GM19468 (cell line): ENCODE data around the gene BCAS3.
"Not testable (repeated sequence)": the region's sequence is repeated elsewhere in the genome, so short reads cannot be mapped to it uniquely, and the experiment has no call there.

Experiments
- ATAC-seq: cut with Tn5 transposase; IDR thresholded peaks from one replicate; pipeline ENCODE4 v1.9.1; 2021; ENCODE audit warnings: mild to moderate bottlenecking, moderate library complexity, moderate number of reproducible peaks; ENCODE audit not compliant: unreplicated experiment; ENCODE audit errors: extremely low read depth

BCAS3 gene

DNA sequence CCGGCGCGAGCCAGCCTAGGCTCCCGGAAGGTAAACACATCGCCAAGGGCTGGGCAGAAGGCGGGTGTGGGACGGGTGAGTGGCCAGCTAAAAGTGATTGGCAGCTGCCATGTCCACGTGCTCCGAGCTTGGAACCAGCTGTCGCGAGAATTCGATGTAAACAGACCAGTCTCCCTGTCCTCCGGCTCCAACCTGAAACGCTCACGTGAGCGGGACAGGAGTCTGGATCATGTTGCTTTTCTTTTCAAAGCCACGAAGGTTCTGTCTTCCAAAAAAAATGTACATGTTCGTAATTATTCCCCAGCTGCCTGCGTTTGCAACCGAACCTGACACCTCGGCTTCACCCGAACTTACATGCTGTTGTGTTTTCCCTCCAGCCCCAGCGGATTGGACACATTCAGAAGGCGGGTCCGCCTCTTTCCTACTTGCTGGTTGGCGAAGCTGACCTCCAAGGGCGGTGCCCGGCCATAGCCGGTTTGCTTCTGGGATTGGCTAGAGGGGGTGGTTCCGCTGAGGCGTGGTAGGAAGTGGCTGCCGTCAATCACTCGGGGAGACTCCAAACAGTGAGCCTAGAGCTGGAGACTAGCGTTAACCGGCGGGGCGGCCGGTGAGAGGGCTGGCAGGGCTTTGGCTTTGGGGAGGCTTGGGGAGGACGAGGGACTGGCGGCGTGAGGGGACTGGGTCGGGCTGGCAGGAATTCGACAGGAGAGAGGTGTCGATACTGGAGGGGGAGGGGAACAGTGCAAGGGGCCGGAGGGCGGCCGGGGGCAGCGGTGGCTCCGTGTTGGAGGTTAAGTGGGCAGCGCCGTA is at the start of gene BCAS3:
TSS of gene BCAS3 (plus strand) at position 544 of the 810 bp plus-strand sequence.
- ATAC-seq = peak; percentile 97

DNA sequence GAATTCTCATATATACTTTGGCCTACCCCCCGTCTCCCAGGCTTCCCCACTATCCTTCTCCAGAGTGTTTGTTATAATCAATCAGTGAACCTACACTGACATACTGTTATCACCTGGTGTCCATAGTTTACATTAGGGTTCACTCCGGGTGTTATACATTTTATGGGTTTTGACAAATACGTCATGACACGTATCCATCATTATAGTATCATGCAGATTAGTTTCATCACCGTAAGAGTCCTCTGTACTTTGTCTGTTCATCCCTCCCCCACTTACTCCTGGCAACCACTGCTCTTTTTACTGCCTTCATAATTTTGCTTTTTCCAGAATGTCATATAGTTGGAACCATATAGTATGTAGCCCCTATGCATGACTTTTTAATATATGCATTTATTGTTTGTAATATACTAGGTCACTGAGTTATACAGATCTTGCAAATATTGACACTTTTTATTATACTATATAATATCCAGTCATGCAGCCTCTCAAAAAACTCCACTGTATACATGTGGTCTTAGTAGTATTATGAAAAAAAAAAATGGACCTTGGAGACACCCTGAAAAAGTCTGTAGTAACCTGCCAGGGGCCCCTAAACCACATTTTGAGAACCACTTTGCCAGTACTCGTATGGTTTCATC is 49.3 kb upstream of the BCAS3 start:
- no peak for ATAC-seq

DNA sequence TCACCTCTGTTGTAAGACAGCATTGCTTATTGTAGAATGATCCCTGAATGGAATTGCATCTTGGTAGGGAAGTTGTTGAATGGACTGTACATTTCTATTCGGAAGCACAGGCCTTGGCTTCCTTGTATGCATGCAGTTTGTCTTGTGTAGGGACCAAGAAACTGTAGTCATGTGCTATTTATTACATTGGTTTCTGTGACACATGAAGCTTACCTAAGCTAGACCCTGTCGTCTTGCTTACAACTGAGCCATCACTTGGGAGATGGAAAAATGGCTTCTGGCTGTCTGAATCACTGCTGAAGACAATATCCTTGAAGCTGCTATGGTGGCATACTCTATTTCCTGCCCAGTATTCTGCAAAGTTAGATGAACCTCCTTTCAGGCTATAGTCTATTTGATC is 48.5 kb upstream of the BCAS3 start:
- no peak for ATAC-seq

DNA sequence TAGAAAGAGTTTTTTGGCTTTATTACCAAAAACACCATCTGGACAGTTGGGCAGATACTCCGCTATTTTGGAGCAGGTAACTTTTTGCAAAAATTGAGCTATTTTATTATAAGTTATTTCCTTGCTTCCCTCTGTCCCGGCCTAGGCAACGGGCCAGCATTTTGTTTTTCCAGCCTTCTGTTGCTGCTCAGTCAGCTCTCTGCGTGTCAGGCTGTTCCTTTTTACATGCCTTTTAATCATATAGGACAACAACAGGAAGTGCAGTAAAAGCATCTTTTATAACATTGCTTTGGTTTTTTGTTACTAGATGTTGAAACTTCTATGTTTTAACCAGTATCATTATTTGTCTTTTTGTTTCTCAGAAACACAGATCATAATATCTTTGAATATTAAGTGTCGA is 47.3 kb upstream of the BCAS3 start:
- no peak for ATAC-seq

DNA sequence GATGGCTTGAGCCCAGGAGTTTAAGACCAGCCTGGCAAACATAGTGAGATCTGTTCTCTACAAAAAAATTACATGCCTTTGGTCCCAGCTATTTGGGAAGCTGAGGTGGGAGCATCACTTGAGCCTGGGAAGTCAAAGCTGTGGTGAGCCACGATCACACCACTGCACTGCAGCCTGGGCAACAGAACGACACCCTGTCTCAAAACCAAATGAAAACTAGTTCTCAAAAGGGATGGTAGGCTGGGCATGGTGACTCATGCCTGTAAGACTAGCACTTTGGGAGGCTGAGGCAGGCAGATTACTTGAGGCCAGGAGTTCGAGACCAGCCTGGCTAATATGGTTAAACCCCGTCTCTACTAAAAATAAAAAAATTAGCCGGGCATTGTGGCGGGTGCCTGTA is 46.5 kb upstream of the BCAS3 start:
- no peak for ATAC-seq

DNA sequence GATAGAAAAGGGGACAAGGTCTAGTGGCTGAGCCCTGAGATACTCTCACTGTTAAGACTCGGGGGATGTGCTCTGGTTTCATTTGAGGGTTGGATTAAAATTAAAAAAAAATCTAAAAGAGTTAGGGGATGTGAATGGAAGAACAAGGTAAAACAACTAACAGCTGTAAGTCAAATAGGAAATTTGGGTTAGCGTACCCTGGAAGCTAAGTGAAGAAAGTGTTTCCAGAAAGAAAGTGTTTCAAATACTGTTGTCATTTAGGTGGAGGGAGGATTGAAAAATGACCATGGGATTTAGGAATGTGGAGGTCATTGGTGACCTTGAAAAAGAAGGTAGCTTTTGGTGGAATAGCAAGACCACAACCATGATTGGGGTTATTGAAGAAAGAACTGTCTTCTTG is 40.0 kb upstream of the BCAS3 start:
- ATAC-seq = no peak

DNA sequence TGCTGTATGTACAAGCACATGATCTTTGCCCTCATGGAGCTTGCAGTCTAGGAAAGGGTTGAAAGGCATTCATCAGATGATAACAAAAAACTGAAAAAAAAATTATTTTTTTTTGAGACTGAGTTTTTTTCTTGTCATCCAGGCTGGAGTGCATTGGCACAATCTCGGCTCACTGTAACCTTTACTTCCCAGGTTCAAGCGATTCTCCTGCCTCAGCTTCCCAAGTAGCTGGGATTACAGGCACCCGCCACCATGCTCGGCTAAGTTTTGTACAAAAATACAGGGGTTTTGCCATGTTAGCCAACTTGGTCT is 38.7 kb upstream of the BCAS3 start:
- ATAC-seq = no peak

DNA sequence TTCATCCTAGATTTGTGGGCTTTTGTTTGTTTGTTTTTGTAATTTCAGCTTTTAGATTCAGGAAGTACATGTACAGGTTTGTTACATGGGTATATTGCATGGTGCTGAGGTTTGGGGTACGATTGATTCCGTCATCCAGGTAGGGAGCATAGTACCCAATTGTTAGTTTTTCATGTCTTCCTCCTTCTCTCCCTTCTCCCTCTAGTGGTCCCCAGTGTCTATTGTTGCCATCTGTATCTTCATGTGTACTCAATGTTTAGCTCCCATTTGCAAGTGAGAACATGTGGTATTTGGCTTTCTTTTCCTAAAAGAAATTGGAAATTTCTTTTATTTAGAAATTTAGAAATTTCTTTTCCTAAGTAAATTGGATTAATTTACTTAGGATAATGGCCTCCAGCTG is 37.1 kb upstream of the BCAS3 start:
- ATAC-seq = no peak

DNA sequence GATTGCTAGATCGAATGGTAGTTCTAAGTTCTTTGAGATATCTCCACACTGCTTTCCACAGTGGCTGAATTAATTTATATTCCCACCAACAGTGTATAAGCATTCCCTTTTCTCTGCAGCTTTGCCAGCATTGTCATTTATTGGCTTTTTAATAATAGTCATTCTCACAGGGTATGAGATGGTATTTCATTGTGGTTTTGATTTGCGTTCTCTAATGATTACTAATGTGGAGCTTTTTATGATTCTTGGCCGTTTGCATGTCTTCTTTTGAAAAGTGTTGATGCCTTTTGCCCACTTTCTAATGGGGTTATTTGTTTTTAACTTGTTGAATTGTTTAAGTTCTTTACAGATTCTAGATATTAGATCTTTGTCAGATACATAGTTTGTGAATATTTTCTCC is 36.5 kb upstream of the BCAS3 start:
- no peak for ATAC-seq

DNA sequence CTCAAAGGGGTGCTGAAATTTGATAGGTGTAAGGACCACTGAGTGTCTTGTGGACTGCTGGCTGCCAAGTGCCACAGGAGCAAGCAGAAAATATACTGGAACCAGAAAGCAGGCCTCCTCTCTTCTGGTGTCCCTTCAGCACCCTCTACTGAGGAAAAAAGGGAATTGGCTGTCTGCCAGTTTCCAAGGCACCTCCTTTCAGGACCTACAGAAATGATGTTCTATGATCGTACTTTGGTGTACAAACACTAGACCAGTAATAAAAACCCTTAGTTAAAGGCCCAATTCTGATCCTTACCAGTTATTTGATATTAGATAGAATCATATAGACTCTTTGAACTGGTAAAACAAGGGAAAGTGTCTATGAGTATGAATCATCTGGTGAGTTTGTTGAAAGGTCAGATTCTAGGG is 35.8 kb upstream of the BCAS3 start:
- ATAC-seq = no peak

DNA sequence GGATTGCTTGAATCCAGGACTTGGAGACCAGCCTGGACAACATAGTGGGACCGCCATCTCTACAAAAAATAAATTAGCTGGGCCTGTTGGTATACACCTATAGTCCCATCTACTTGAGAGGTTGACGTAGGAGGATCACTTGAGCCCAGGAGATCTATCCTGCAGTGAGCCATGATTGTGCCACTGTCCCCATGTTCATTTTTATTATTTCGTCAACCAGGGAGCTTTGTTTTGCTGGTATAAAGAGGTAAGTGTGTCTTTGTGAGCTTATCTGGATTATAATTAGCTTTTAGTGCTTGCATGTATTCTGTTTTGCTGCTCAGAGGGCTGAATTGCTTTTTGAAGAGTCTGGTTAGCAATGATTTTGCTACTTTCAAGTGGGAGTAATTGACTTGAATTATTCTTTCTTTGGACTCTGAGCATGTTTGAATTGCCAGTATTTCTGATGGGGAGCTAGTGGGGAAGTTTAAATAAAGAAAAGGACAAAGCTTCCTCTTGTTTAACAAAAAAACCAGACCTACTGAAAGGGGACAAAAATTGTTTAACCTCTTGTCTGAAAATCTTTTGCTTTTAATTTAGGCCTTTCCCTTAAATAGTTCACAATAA is 31.6 kb upstream of the BCAS3 start:
- ATAC-seq = no peak

DNA sequence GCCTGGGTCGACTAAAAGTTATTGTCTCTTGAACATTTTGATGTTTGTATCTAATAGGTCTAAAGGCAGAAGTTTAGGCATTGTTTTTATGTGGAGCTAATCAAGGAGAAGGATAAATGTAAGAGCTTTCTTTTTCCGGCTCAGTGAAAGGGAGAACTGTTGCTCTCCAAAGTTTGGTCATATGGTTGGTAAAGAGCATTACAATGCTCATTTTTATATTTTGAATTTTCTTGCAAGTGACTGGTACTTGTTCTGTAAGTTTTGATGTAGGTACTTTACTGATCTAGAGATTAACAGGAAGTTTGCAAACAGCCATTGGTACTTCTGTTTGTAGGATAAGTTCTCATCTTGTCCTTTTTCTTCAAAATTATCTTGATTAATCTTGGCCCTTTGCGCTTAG is 30.9 kb upstream of the BCAS3 start:
- ATAC-seq = no peak

DNA sequence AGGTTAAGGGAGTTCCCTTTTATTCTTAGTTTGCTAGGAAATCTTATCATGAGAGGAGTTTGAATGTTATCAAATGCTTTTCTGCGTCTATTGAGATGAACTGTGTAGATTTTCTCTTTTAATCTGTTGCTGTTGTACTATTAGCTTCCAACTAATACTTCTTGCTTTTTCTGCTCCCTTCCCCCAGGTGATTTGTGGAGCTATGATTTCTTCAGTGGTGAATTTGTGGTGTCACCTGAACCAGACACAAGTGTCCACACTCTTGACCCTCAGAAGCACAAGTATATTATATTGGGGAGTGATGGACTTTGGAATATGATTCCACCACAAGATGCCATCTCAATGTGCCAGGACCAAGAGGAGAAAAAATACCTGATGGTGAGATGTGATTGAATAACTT is 29.9 kb upstream of the BCAS3 start:
- ATAC-seq = no peak

DNA sequence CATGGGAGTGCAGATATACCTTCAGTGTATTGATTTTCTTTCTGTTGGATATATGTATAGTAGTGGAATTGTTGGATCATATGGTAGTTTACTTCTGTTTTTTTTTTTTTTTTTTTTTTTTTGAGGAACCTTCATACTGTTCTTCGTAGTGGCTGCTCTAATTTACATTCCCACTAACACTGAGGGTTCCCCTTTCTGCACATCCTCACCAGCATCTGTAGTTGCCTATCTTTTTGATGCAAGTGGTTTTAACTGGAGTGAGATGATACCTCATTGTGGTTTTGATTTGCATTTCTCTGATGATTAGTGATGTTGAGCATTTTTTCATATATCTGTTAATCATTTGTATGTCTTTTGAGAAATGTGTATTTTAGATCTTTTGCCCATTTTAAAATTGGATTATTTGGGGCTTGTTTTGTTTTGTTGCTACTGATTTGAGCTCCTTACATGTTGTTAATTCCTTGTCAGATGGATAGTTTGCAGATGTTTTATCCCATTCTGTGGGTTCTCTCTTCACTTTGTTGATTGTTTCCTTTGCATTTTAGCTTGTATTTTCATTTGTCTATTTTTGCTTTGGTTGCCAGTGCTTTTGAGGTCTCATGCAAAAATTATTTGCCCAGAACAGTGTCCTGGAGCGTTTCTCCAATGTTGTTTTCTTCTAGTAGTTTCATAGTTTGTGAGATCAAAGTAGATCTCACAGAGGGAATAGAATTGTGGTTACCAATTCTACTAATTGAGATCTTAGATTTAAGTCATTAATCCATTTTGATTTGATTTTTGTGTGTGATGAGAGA is 25.0 kb upstream of the BCAS3 start:
- peak; percentile 81 for ATAC-seq

DNA sequence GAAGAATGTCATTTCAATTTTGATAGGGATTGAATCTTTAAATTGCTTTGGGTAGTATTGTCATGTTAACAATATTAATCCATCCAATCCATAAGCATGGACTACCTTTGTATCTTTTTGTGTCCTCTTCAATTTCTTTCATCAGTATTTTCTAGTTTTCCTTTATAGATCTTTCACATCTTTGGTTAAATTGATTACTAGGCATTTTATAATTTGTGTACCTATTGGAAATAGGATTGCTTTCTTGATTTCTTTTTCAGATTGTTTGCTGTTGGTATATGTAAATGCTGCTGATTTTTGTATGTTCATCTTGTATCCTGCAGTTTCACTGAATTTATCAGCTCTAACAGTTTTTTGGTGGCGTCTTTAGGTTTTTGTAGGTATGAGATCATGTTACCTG is 24.1 kb upstream of the BCAS3 start:
- no peak for ATAC-seq

DNA sequence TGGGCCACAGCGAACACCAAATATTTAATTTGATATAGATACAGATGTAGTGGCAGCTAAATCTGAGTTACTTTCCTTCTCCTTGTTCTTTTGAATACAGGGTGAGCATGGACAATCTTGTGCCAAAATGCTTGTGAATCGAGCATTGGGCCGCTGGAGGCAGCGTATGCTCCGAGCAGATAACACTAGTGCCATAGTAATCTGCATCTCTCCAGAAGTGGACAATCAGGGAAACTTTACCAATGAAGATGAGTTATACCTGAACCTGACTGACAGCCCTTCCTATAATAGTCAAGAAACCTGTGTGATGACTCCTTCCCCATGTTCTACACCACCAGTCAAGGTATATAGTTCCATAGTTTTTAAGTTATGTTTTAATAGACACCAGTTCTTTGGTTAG is 21.2 kb upstream of the BCAS3 start:
- ATAC-seq = no peak

DNA sequence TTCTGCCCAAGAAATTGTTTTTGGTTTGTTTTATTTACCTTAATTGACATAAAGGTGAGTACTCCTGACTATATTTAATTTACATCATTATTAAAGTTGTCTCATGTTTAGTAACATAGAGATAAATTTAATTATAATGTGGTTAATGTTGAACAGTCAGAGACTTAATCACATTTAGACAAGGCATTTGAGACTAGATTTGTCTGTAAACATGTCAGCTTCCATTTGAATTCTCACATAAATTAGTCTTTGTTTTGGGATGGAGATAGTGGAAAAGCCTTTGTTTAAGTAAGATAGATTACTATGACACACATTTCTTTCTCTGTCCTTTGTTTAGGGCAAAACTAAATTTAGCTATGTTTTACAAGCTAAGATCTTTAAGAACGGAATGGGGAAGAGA is 18.5 kb upstream of the BCAS3 start:
- no peak for ATAC-seq

DNA sequence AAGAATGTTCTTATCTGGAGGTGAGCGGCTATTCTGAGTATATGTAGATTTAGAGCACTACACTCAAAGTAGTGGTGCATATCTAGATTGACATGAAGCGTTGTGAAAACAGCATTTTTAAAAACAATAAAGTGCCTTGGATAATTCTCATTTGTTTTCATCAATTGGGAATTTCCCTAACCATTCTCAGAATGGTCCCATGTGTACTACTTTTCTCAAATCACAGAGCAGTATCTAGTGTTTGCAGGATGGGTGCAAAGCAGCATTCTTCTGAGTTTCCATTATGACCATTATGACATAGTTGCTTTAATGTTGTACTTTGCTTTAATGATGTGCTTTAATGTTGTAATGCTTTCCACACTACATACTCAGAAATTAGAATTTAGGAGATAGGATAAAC is 16.2 kb upstream of the BCAS3 start:
- no peak for ATAC-seq

DNA sequence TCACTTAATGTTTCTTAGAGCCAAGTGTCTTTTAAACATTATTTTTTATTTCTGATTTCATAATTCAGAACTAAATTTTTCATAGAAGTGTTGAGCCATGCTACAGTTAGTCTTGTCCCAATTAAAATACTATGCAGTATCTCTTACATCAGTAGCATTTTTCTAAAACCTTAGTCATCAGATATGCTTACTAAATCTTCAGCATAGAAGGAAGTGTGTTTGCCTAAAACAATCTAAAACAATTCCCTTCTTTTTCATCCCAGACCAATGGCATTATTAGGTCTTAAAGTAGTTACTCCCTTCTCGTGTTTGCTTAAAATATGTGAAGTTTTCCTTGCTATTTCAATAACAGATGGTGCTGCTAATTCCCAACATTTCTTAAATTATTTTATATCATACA is 13.6 kb upstream of the BCAS3 start:
- no peak for ATAC-seq

DNA sequence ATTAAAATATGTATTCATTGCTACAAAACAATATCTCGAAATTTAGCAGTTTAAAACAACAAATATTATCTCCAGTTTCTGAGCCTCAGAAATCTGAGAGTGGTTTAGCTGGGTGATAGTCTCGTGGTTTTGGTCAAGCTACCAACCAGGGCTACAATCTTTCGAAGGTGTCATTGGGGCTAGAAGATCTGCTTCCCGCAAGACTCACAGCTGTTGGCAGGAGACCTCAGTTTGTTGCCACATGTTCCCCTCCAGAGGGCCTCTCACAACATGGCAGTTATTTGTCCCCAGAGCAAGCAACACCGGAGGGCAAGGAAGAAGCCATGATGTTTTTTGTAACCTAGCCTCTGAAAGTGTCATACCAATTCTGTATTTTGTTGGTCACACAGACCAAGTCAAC is 12.0 kb upstream of the BCAS3 start:
- no peak for ATAC-seq

DNA sequence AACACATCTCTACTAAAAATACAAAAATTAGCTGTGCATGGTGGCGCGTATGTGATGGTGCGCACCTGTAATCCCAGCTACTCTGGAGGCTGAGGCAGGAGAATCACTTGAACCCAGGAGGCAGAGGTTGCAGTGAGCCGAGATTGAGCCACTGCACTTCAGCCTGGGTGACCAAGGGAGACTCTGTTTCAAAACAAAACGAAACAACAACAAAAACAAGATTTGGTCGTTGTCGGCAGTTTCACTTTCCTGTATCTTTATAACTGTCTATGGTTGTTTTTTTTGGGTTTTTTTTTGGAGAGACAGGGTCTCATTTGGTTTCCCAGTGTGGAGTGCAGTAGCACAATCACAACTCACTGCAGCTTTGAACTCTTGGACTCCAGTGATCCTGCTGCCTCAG is 8.9 kb upstream of the BCAS3 start:
- not testable (repeated sequence) for ATAC-seq
